ENCODE data around the gene LPIN1. TPM values are rescaled to one million over a fixed set of nuclear protein-coding genes. Genes with fewer than 3 reads are reported as not detected.

Gene LPIN1
- 43.0 TPM for total RNA-seq
- long read RNA-seq, full-length matches to known transcripts: 5 of 58 reads
- long read RNA-seq, partial matches to known transcripts: 15 of 58 reads
- long read RNA-seq, other reads (novel, unspliced or antisense): 38 of 58 reads

GRCh38 chr2:11746376-11746806 is at the start of gene LPIN1:
Gene LPIN1, plus strand, starts transcription at chr2:11746632. Its CDS starts 18,910 bp downstream, at chr2:11765542.
- H3K4me3 ChIP-seq: peak within 1 kb of the TSS; percentile 93
- peak; percentile 37 for TF ChIP-seq CTCF (IDR thresholded peaks at IDR 0.05; ENCODE audit: borderline replicate concordance)
- no peaks in the 10 kb centered on the region for H3K9me3 ChIP-seq (replicated peaks)
- DNase-seq: peak; percentile 91
- H3K36me3 ChIP-seq: no peaks in the 10 kb centered on the region
- peaks cover 81% of the 10 kb centered on the region for H3K4me1 ChIP-seq
- intact Hi-C loops (cut with micrococcal nuclease): loop anchor here (10.0 kb wide), 1 partner anchor 52 kb away; no protein-coding TSS in a partner anchor
- H3K27me3 ChIP-seq (ENCODE audit: low read depth): no peaks in the 10 kb centered on the region
- peak within 1 kb of the TSS; percentile 93 for H3K27ac ChIP-seq (replicated peaks)

- H3K4me1 ChIP-seq: peaks cover 35% of the 10 kb centered on the region
- DNase-seq: no peak
- no peaks in the 10 kb centered on the region for H3K27me3 ChIP-seq (ENCODE audit: low read depth)
- H3K9me3 ChIP-seq (replicated peaks): no peaks in the 10 kb centered on the region
- H3K27ac ChIP-seq (replicated peaks): peak overlapping the region; percentile 76
- no peak for TF ChIP-seq CTCF (IDR thresholded peaks at IDR 0.05; ENCODE audit: borderline replicate concordance)
- intact Hi-C loops (cut with micrococcal nuclease): loop anchor here (10.0 kb wide), 1 partner anchor 48 kb away; the partner anchor contains the start of gene LPIN1
- no peaks in the 10 kb centered on the region for H3K36me3 ChIP-seq
- no peak overlapping the region for H3K4me3 ChIP-seq
These were observed 49.7 kb upstream of the LPIN1 start for GRCh38 chr2:11696736-11697102.

DNA sequence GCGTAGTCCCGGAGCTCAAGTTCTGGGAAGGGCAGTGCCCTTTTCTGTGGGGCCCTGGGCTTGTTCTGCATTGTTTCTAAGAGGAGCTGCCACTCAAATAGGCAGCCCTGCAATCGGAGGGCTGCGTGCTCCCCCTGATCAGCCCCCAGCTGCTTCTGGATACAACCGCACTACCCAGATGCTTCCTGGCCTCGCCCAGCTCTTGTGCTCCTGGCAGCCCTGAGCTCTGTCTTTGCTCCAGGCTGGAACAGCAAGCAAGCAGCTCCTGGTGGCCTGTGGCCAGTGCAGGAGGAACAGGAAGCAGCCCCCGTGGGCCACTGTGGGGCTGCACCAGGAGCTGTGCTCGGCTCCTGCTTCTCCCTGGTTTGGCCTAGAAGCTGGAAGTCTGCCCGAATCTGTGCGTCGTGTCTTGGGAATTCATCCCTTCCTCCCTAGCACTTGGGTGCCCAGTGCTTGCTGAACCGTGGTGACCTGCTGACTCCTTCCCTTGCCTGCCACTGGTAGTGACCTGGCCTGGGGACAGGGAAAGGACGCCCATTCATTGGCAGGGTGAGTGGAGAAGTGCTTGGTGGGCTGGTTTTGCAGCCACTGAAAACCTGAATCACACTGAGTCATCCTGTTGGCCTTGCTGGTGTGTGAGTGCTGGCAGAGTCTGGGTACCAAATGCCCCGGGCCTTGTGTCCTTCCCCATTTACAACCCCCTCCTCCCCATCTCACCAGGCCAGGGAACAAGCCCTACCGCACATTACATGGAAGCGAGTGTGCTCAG is 49.1 kb upstream of the LPIN1 start:
- TF ChIP-seq CTCF (IDR thresholded peaks at IDR 0.05; ENCODE audit: borderline replicate concordance): no peak
- peak; percentile 44 for DNase-seq
- Histone ChIP-seq H3K36me3 (no peaks in the 10 kb centered on the region), H3K27ac (replicated peaks) (peak overlapping the region; percentile 76), H3K27me3 (ENCODE audit: low read depth) (no peaks in the 10 kb centered on the region), H3K4me3 (no peak overlapping the region), H3K9me3 (replicated peaks) (no peaks in the 10 kb centered on the region), H3K4me1 (peaks cover 35% of the 10 kb centered on the region)
- intact Hi-C loops (cut with micrococcal nuclease): loop anchor here (10.0 kb wide), 1 partner anchor 48 kb away; the partner anchor contains the start of gene LPIN1

DNA sequence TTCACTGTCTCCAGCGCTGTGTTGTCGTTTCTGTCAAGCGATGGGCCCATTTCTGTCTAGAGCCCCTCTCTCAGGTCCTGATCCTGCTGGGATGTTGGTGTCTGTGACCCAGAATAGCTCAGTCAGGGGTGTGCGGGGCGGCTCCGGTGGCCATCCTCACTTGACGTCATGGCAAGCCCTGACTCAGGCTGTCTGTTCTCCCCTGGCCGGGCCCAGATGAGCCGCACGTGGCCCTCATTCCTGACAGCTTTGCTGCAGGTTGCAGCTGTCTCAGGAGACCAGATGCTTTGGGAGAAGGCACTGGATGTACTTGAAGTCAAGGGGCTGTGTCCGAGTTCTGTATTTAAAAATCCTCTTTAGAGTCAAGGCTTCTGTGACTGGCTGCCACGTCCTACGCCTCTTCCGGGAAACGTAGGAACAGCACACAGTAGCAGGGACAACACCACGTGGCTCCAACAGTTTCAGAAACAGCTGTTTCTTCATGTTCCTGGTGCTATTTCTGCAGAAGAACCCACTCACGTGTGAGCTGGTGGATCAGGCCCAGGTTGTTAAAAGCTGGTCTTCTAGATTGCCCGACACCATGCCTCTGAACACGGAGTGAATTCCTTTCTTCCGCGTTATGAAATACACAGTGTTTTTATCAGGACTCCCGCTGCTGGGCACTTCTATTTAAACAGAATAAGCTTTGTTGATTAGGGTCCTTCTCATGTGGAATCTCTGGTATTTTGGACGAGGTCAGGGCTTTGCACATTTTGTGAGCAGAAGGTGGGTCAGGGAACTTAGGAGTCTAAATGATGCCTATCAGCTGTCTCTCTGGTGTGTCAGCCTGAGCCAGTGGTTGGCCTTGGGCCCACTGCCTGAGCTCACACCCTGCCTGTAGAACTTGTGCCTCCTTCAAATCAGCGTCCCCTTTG is 48.2 kb upstream of the LPIN1 start:
- H3K4me3 ChIP-seq: peak overlapping the region; percentile 21
- no peaks in the 10 kb centered on the region for H3K27me3 ChIP-seq (ENCODE audit: low read depth)
- H3K4me1 ChIP-seq: peaks cover 30% of the 10 kb centered on the region
- peak; percentile 45 for TF ChIP-seq CTCF (IDR thresholded peaks at IDR 0.05; ENCODE audit: borderline replicate concordance)
- H3K27ac ChIP-seq (replicated peaks): peak overlapping the region; percentile 76
- no peaks in the 10 kb centered on the region for H3K36me3 ChIP-seq
- intact Hi-C loops (cut with micrococcal nuclease): loop anchor here (10.0 kb wide), 1 partner anchor 47 kb away; the partner anchor contains the start of gene LPIN1
- peak; percentile 73 for DNase-seq
- no peaks in the 10 kb centered on the region for H3K9me3 ChIP-seq (replicated peaks)

Measured in left ventricle myocardium inferior (tissue), 1 donor.